GM12892 (cell line): ENCODE results near the gene MYPOP.
"Not testable (repeated sequence)": the region's sequence is repeated elsewhere in the genome, so short reads cannot be mapped to it uniquely, and the experiment has no call there.

Experiments
- DNase-seq: peaks from one replicate; pipeline ENCODE4 v3.0.0; 2011; ENCODE audit not compliant: insufficient read length
- FAIRE-seq: peaks from 2 replicates; lab custom pipeline; 2011; peaks lifted over from hg19 to GRCh38; lab: Jason Lieb, UNC
- POLR2A ChIP-seq: IDR thresholded peaks from 2 replicates; pipeline ENCODE4 v1.6.1; 2011; ENCODE audit warnings: low read depth, low read length, control low read depth
- POLR2AphosphoS5 ChIP-seq: IDR thresholded peaks from 2 replicates; pipeline ENCODE4 v1.6.1; 2011; ENCODE audit warnings: low read depth, low read length, control low read depth
- TAF1 ChIP-seq: IDR thresholded peaks from 2 replicates; pipeline ENCODE4 v1.6.1; 2011; ENCODE audit warnings: low read depth, mild to moderate bottlenecking, control low read depth, low read length, borderline replicate concordance

Gene MYPOP

DNA sequence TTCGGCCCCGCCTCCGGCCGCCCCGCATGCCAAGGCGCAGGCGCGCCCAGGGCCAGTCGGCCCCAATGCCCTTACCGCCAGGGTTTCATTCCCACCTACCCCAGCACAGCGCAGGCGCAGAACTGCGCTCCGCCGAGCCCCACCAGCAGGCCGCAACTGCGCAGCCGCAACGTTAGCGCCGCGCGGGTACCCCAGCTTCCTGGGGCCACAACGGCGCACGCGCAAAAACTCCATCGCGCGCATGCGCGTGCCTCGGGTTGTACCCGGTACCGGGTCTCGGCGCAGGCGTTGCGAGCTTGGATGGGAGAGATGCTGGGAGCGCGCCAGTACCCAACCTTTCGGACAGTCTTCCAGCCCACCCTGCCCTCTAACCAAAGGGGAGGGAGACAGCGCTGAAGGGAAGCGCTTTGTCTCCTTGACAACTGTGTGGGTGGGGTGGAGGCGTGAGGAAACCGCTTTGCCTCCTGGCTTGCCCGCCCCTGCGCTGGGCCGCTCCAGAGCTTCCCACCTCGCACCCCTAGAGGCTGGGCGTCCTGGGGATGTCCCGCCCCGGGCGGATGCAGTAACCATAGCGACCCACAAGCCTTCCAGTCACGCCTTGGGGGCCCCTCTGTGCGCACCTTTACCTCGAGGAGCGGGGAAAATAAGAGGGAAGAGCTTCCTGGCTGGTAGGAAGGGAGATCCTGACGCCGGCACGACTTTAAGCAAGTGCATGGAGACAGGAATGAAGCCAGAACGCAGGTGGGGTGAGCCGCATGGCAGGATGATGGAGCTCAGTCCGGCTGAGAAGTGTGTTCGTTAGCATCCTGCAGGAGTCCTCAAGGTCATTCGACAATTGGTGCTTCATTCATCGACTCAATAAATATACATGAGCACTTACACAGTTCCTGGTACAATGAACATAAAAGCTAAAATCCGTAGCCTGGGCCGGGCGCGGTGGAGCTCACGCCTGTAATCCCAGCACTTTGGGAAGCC lies 525 bp upstream of the MYPOP start:
- peak; percentile 100 for FAIRE-seq
- DNase-seq: peak; percentile 100
- TF ChIP-seq POLR2AphosphoS5: peak; percentile 54; the same call in 1 of the 2 replicates
- TF ChIP-seq TAF1: no peak
- peak; percentile 63; the same call in 1 of the 2 replicates for TF ChIP-seq POLR2A

DNA sequence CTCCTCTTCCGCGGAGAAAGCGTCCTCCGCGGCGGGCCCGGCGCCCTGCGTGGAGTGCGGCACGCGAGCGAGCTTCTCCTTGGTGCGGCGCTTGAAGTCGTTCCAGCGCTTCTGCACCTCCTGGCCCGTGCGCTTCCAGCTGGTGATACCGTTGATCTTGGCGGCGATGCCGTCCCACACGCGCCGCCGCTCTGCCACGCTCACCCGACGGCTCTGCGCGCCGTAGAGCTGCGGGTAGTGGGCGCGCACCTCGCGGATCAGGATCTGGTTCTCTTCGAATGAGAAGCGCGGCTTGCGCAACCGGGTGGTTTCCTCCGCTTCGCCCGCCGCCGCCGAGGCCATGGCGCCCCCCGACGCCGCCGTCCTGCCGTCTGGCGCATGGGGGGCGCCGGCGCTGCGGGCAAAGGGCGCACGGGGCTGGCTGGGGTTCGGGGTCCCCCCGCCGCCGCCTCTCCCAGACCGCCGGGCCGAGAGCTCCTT lies 941 bp downstream of the MYPOP start:
- TF ChIP-seq POLR2A: no peak
- TF ChIP-seq POLR2AphosphoS5: no peak
- DNase-seq (no peak), FAIRE-seq (no peak)

DNA sequence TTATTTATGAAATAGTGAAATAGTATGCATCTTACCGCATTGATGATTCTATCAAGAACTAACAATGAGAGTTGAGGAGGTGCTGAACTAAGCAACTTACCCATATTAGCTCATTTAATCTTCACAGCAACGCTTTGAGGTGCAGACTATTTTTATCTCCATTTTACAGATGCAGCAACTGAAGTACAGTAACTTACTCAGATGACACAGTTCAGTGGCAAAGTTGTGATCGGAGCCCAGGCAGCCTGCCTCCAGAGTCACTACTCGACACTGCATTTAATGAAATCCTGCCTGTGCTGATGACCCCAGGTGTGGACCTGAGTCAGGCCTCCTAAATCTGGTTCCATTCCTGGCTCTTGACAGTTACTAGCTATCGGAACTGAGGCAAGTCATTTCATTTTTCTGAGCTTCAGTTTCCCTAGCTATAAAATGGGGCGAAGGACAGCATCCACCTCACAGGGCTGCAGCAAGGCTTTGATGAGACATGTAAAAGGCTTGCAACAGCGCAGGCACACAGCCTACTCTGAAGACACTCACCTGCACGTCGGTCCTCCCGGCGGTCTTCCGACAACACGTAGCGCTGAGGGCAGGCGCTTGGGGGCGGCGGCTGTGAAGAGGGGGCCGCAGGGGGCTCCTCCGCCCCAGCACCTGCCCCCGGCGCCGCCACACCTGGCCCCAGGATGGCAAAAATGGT lies 1.5 kb downstream of the MYPOP start:
- no peak for TF ChIP-seq POLR2A
- no peak for TF ChIP-seq POLR2AphosphoS5
- no peak for TF ChIP-seq TAF1
- DNase-seq: no peak
- no peak for FAIRE-seq

DNA sequence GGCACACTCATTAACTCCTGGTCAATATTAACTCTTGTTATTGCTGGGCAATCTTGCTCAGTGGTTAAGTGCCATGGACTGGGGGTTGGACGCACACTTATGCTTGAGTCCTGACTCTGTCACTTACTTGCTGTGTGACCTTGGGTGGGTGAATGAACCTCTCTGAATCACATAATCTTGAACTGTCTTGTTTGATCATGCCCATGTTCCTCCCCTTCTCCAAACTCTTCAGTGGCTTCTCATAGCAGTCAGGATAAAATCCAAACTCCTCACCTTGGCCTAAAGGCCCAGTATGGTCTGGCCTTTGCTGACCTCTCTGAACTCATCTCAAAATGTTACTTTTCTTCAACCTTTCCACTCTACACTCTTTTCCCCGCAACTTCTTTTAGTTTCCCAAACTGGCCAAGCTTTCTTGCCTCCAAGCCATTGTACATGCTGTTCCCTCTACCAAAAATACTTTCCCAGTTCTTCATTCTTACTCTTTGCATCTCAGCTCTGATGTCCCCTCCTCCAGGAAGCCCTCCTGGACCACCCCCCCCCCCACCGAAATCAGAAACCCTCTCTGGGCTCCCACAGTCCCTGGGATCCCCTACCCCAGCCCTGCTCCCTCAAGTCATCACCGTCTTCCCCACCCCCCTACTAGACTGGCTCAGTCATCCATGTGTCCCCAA lies 2.4 kb downstream of the MYPOP start:
- FAIRE-seq (no peak), DNase-seq (no peak)
- no peak for TF ChIP-seq TAF1
- no peak for TF ChIP-seq POLR2AphosphoS5
- TF ChIP-seq POLR2A: no peak

DNA sequence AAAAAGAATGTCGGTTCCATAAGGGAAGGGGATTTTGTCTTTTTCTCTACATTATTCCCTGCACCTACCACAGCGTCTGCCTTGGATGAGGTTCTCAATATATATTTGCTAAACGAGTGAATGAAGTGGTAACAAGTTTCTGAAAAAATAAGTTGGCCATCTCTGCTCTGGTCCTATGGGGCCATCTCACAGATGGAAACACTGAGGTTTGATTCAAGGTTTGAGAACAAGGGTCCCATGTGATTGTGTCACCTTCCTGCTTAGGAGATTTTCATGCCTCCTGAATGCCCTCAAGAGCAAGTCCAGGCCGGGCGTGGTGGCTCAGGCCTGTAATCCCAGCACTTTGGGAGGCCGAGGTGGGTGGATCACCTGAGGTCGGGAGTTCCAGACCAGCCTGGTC lies 3.2 kb downstream of the MYPOP start:
- FAIRE-seq: no peak
- no peak for DNase-seq
- TF ChIP-seq TAF1: no peak
- TF ChIP-seq POLR2A: no peak
- no peak for TF ChIP-seq POLR2AphosphoS5

DNA sequence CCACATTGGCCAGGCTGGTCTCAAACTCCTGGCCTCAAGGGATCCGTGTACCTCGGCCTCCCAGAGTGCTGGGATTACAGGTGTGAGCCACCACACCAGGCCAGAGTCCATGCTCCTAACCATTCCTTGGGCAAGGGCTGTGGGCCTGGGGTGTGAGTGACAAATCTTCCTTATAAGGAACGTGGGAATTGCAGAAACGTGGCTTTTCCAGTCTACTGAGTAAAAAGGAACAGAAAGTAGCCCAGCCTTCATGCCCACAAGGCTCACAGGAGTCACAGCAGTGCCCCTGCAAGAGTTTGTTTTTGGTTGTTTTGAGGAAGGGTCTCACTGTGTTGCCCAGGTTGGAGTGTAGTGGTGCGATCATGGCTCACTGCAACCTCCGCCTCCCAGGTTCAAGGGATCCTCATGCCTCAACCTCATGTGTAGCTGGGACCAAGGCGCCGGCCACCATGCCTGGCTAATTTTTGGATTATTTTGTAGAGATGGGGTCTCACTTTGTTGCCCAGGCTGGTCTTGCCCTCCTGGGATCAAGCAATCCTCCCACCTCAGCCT lies 5.1 kb downstream of the MYPOP start:
- FAIRE-seq (no peak), DNase-seq (no peak)
- TF ChIP-seq POLR2AphosphoS5 (no peak), POLR2A (no peak), TAF1 (no peak)

DNA sequence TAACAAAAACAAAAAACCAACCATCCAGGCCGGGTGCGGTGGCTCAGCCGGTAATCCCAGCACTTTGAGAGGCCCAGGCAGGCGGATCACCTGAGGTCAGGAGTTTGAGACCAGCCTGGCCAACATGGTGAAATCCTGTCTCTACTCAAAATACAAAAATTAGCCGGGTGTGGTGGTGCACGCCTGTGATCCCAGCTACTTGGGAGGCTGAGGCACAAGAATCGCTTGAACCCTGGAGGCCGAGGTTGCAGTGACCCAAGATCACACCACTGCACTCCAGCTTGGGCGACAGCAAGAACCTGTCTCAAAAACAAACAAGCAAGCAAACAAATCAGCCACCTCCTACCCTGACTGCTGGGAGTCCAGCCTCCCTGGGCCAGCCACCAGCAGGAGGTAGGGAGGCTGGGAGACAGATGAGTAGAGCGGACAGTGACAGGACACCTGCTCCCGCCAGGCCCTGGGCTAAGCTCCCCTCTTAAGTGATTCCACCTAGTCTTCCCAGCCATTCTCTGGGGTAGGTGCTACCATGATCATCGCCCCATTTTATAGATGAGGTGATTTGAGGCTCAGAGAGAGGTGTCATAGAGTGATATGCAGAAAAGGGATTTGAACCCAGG lies 6.3 kb downstream of the MYPOP start:
- DNase-seq, FAIRE-seq: not testable (repeated sequence)

DNA sequence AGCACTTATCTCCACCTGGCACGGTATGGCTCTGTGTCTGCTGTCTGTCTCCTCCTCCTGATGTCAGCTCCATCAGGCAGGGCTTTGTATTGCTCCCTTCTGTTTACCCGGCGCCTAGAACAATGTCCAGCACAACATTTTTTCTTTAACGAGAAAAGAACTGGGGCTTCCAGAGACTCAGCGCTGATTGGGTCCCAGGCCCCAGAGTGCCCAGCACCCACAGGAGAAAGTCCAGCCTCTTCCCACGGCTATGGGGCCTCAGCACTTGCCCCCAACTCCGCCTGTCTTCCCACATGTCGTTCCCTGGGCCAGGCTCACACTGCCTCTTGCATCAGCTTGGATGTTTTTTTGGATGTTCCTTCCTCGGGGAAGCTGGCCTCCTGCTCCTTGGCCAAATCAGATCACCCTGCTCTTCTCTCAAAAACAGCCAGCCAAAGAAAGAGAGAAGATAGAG lies 6.9 kb downstream of the MYPOP start:
- TF ChIP-seq POLR2AphosphoS5 (no peak), POLR2A (no peak), TAF1 (no peak)
- FAIRE-seq (no peak), DNase-seq (no peak)

DNA sequence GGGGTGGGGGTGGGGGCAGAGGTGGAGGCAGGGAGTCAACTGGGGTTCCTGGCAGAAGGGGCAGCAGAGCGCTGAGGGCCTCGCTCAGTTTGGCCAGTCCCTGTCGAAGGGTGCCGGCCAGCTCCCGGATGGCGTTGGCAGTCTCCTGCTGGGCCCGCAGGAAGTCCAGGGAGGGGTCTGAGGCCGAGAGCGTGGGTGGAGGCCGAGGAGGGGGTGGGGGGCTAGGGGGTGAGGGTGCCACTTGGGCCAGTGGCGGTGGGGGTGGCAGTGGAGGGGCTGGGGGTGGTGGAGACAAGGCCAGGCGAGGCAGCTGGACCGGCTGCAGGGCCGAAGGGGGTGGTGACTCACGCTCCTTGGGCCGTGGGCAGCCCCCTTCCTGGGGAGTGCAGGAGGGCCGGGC lies 11.5 kb downstream of the MYPOP start:
- FAIRE-seq: no peak
- TF ChIP-seq TAF1 (no peak), POLR2A (no peak), POLR2AphosphoS5 (no peak)
- DNase-seq: no peak

DNA sequence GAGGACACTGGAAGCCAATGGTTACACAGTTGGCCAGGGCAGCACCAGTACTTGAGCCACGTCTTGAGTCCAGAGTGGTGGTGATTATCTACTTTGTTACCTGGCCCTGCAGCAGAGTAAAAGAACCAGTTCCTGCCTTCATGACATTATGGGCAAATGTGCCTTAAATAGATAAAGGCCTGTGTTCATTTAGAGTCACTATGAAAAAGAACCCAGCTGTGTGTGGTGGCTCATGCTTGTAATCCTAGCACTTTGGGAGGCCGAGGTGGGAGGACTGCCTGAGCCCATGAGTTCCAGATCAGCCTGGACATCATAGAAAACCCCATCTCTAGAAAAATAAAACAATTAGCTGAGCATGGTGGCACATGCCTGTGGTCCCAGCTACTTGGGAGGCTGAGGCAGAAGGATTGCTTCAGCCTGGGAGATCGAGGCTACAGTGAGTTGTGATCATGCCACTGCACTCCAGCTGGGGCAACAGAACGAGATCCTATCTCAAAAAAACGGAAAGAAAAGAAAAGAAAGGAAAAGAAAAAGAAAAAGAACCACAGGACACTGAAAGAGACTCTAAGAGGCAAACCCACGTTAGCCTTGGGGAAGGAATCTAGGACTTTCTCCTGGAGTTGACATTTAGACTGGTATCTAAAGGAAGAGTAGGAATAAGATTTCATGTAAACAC lies 13.1 kb downstream of the MYPOP start:
- TF ChIP-seq TAF1: no peak
- TF ChIP-seq POLR2A: no peak
- DNase-seq (no peak), FAIRE-seq (no peak)

DNA sequence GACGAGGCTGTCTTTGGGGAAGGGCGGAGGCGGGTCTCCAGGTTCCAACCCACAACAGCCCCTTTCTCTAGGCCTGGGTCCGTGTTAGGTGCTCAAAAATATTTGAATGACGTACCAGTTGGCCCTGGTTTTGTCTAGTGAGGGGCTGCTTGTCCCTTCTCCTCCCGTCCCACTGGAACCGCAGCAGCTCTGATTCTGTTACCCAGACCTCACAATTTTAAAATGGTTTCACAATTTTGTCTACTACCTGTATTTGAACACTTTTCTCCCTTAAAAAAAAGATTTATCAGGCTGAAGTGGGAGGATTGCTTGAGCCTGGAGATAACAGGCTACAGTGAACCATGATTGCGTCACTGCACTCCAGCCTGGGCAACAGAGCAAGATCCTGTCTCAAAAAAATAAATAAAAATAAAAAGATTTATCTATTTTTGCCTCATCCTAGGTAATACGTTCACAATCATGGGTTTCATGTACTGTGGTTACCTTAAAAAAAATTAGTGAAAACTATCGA lies 15.2 kb downstream of the MYPOP start:
- no peak for FAIRE-seq
- TF ChIP-seq POLR2AphosphoS5 (no peak), POLR2A (no peak), TAF1 (no peak)
- no peak for DNase-seq
